GM18502 (cell line): ENCODE measurements around the gene KRT76.

Source experiments
- ATAC-seq: cut with Tn5 transposase; IDR thresholded peaks from one replicate; pipeline ENCODE4 v1.9.1; 2021; ENCODE audit warnings: mild to moderate bottlenecking; ENCODE audit not compliant: unreplicated experiment, poor library complexity

KRT76 gene

DNA sequence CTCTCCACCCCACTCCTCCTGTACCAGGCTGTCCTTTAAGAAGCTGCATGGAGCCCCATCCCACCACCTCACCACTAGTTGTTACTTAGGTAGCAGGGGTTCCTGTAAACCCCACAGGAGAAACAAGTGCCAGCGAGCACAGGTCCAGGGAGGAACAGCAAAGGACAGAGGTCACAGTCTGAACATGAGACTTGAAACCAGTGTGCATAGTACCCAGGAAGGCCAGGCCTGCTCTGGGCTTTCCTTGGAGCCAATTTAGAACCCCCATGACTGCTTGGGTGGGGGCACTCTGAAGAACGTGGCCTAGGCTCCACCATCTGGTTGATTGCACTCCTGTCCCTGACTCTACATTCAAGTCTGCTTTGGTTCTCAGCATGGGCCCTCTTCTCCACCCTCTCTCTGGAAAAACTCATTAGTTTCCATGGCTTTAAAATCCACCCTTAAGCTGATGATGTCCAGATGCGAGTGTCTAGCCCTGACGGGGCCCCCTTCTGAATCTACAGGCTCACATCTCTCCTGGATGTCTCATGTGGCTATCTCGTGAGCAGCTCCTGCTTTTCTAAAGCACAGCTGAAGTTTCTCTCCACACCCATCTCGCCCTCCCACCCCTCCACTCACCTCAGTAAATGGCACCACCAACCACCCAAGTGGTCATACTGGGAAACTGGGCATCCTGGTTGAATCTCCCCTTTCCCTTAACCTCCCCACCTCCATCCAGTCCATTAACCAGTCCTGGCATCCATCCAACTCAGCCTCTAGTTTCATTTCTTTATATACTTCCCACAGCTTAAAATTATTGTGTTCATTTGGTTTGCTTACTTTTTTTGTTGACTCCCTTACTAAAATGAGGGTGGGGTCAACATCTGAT, 10.4 kb upstream of the KRT76 start:
- no peak for ATAC-seq

DNA sequence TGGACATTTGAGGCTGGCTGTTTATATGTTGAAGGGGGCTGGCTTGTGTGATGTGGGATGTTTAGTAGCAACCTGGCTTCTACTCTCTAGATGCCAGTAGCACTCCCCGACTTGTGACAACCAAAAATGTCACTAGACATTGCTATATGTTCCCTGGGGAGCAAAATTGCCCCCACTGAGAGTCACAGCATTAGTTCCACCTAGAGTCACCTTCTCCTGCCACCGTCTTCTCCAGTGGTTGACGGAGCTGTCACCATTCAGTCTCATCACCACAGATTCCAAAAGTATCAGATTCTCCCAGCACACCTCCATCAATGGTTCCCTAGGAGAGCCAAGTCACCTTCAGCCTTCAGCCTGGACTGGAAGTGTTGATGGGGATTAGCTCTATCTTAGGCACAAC, 7.8 kb upstream of the KRT76 start:
- no peak for ATAC-seq

DNA sequence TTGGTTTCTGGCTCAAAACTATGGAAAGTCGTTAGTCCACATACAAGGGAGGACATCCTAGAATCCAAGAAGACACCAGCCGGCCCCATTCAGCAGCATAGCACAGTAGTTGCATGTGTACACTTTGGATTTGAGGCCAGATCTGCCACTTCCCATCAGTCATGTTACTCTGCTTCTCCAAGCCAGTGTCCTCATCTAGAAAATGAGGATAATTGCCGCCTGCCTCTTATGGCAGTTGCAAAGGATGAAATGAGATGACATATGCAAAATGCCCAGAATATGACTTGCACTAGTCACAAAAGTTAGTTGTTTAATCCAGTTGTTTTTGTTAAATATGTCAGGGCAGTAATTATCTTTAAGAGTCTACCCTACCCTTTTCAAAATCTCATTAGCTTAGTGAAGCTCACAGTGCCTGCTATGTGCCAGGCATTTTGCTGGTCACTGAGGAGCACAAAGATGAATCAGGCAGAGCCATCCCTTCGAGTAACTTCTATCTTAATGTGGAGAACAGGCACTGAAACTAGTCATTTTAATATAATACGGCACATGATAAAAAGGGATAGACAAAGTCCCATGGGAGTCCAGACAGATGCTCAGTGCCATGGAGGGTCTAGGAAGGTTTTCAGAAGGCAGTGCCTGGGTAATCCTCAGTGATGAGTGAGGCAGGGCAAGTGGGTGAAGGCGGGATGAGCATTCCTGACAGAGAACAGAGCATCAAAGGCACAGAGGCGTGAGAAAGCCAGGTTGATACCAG, 6.6 kb upstream of the KRT76 start:
- ATAC-seq = no peak

DNA sequence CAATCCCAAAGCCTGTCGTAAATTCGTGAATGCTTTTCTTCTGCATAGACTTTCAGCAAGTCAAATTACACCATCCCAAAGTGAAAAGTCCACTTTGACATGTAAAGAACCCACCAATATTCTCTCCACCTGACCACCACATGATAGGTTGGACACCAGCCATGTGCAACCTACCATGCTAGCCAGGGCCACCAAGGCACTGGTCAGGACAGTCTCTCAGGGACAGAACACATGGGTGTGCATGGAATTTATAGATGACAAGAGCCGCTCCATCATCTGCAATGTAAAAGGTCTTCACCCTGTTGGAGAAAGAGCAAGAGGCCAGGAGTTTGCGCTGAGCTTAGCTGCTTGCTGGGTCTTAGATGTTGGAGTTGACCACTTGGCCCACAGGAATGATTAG, 5.4 kb upstream of the KRT76 start:
- no peak for ATAC-seq

DNA sequence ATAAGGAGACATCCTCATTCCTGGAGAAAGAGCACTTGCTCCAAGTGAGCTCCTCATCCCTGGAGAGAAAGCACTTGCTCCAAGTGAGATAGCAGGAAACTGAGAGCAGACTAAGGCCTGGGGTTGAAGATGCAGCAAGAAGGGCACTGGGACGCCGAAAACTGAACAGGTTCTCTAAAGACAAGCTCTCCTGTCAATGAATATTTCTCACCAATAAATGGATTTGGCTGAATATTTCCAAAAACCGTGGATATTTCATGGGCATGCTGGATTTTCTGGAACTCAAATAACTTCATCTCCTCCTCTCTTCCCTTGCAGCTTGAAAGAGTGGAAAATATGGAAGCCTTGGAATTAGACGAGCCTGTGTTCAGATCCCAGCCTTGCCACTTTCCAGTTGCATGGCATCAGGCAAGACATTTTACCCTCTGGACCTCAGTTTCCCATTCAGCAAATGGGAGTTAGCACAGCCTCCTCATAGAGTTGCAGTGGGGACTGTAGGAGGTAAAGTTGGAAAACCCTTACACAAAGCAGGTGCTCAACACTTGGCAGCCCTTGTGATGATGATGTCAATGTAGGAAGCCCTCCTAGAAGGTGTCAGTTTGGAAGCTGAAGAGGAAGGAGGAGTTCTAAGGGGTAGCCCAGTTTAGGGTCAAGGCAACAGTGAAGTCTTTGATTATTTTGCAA, 4.4 kb upstream of the KRT76 start:
- ATAC-seq = no peak

DNA sequence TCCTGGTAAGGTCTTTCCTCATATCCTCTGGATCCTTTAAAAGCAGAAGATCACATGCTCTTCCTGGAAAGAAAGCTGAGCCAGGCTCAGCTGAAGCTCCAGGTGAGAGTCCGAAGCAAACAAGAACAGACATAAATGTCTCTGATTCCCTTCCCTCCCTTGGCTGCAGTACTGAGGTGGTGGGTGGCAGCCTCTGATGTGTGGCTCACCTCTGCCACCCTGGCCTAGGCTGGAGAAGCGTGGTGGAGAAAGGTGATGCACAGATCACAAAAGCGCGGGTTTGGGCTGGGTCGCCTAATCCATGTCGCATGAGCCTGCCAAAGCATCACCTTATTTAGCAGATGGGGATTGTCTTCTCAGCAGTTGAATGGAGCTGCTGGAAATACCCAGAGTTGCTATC, 2.8 kb upstream of the KRT76 start:
- ATAC-seq = no peak

DNA sequence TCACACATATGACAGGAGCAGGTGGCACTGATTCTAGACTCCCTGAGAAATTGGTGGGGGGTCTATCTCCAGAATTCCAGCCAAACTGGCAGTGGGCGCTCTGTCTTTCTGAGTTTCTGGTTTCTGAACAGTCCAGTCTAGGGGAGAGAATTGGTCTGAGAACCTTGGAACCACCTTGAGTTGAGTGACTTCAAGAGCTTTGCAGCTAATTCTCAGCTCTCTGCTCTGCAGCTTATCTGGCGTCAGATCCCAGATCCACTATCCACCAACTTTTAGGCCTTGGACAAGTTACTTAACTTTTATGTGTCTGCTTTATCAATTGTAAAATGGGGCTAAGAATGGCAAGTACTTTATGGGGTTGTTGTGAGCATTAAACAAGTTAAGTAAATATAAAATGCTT, 1.7 kb upstream of the KRT76 start:
- ATAC-seq = no peak

DNA sequence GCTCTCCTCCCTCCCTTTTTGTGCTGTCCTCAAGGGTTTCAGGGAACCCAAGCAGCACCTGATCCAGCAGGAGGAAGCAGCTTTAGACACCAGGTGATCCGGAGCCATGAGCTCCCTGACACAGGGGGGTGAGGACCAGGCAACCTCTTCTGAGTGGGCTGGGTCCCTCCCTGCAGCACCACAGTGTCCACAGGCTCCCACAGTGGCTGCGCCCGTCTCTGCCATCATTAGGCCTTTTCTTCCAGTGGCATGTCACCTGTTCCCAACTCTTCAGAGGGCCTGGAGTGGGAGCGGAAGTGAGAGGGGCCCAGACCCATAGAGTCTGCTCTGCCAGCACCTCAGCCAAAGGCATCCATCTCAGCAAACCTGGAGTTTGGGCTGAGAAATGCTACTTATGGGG, 421 bp upstream of the KRT76 start:
- no peak for ATAC-seq

DNA sequence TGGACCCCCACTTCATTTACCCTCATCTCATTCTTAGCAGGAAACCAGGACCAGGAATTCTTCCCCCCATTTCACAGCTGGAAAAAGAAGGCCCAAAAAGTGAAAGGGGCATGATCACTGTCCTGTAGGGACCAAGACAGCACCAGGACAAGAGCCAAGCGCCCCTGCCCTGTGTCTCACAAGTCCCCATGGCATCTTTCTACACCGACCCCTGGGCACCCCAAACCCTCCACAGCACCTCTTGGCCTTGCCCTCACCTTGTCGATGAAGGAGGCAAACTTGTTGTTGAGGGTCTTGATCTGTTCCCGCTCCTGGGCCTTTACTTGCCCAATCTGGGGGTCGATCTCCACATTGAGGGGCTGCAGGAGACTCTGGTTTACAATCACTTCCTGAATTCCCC, 710 bp downstream of the KRT76 start:
- no peak for ATAC-seq

DNA sequence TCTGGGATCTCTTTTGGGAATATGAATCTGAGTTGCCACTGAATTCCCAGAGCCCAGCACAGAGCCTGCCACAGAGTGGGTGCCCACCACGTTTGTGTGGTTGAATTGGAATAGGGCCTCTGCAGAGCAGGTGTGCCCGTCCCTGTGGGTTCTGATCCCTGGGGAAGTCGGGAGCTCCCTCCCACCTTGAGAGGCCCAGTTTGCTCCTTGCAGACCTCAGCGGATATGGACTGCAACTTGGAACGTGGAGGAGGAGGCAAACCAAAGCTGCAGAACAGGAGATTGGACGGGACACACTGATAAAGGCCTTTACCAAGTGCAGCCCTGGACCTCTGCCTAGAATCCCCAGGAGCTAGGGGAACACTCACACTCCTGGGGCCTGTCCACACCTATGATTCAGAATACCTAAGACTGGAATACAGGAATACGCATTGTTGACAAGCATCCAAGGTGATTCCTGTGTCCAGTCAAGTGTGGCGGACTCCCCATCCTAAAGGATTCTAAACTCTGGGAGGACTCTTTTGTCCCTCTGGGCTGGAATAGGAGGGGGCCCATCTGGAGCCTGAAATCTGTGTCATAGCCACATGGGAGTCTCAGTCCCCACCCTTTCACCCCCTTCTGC, 2.4 kb downstream of the KRT76 start:
- no peak for ATAC-seq

DNA sequence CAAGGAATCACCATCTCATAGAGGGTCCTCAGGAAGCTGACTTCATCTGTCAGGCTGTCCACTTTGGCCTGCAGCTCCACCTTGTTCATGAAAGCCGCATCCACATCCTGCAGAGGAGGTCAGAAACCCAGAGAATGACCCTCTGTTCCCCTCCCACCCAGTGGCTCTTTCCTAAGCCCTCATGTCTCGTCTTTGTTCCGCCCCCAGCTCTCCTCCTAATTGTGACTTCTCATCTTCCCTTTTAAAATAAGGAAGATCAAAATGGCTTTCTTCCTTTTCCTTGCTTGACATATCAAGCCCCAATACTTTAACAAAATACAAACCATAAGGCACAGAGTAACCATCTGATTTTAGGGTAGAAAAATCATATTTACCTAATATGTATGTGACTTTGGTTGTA, 4.4 kb downstream of the KRT76 start:
- ATAC-seq = no peak

DNA sequence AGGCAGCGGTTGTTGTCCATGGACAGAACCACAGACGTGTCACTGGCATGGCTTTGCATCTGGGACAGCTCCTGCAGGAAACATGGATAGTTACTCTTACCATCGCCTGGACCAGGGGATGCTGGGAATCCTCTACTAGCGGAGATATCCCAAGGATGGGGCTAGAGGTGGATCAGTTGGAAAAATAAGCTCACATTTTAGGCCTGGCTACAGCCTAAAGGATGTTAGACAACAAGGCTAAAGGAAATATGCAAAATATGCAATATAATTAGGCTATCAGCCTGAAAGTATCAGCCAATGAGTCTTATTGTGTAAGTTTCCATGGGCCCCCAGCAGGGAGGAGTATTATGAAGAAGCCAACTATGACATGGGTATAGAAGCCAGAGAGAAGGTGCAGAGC, 5.0 kb downstream of the KRT76 start:
- no peak for ATAC-seq

DNA sequence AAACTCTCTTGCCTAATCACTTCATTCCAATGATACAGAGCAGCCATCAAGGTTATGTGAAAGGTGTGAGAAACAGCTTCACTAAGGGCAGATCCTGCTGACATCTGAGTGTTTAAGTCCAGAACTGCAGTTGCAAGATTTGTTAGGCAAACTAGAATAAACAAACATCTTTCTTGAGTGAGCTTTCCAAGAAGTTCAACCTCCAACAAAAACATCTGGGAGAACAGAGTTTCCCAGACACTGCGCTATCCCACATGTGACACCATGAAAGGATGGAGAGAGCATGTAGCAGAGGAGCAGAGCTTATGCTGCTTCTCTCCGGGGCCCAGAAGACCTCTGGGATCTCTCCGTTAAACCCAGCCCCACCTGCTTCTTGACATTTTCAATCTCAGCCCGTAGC, 5.6 kb downstream of the KRT76 start:
- ATAC-seq = no peak

DNA sequence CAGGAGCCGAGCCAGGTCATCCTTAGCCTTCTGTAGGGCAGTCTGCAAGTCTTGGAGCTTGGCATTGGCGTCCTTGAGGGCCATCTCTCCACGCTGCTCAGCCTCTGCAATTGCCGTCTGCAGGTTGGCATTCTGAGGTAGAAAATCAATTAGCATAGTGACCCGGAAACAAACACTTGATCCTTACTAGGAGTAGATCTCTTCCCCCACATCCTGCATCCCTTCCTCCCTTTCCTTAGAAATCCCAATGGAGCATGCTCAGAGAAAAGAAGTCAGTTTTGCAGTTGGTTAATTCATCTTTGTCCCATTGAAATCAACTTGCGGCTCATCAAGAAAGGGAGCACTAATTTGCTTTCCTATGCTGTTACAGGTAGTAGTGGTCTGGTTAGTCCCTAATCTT, 6.1 kb downstream of the KRT76 start:
- ATAC-seq = no peak

DNA sequence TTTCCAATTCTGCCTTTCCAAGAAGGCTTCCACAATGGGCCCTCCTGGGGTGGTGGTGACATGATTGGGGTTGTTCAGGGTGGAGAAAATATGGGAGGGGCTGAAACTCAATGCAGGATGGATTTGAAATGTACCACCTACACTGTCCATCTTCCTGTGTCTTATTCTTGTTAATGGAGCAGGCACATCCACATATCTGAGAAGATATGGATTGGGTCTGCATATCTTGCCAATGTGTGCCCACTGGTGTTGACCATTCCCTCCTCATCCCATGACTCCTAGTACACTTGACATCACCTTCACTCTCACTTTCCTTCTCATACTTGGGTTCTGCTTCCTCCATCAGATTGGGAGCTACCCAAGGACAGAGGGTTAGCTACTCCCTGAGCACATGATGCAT, 7.2 kb downstream of the KRT76 start:
- no peak for ATAC-seq

DNA sequence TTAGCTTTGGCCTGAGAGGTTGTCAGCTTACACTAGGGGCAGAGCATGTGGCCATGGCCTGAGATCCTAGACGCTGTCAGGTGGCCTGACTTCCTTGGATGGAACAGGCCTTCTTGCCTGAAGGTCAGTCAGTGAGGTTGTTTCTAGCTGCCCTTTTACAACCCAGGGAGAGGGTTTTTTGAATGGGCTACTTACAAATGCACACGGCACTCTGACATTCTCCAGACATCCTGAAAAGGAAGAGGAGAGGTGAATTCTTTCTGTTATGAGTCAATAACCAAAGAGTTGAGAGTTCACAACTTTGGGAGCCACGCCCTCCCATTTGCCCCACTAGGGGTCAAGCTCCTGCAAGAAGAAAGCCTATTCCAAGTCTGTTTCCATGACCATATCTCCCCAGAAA, 7.8 kb downstream of the KRT76 start:
- ATAC-seq = no peak

DNA sequence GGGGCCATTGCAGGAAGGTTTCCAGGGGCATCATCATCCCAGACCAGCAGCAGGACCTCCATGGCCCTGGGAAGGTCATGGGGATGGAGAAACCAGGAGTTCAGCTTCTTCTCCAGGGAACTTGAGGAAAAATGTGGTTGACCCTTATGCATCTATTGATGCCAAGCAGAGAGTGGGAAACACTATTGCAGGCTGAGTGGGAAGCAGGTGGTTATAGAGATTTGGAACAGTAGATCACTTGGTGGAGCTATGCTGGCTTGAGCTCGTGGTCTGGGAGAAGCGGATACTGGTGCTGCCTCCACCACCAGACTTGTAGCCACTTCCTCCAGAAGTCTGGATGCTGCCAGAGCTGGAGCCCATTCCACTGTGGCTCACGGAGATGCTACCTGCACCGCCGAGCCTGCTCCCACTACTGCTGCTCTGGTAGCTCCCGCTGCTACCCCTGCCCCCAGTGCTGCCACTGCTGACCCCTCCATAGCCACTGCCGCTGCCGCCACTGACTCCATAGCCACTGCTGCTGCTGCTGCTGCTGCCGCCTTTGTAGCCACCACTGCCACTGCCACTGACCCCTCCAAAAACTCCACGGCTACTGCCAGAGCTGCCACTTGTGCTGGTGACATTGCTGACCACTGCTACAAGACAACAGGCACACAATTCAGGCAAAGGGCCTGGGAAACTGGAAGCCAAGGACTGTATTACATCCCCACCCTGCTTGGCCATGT, 8.5 kb downstream of the KRT76 start:
- ATAC-seq = no peak

DNA sequence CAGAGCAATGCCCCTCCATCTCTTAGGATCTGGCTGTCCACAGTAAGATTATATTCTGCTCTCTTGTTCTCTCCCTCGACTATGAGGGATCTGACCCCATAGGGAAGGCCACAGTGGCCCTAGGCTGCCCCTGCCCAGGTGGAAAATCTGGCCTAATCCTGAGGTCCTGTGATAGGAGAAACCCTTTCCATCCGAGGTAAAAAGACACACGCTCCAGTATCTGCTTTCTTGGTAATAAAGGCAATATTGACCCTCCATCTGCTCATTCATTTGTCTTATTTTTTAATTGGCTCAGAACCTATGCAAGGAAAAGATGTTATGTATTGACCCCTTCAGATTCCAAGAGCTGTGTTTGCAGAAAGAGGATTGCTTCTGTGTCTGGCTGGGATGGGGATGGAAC, 9.7 kb downstream of the KRT76 start:
- ATAC-seq = no peak

DNA sequence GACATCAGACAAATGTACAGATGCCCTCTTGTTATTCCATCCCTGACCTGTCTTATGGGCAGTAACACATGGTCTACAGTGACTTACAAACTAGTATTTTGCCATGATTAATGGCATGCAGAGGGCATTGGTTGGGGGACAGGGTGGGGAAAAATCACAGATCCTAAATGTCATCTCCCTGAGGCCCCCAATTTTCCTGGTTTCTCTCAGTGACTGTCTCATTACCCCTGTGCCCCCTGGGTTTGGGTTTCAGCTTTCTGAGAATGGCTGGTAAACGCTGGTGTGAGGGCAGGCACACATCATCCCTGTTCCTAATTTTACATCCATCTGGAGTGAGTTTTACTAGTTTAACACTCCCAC, 10.1 kb downstream of the KRT76 start:
- ATAC-seq = no peak

DNA sequence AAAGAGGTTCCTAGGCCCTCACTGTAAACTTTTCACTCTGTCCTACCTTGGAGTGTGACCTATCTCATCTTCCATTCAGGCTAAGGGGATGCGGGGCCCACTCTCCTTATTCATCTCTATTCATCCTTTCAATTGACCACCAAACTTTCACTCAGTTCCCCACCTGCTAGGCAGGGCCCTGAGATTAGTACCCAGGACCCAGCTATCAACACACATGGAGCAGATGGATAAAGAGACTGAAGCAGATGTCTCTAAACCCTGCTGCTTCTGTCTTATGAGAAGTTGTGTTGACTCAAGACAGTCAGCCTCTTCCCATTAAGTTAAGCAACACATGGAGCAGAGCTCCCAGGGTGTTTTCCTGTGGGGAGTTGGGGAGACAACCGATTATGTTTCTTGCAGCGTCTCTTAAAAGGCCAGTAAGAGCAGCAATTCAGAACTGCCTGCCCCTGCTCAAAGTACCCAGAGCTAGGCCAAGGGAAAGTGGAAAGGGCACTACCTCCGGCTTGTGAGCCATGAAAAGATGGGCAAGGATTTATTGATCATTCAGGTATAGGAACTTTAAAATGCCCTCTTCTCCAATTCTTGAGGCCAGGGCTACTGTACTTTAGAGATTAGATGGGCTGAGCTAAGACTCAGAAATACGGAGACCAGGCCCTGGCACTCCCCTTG, 10.7 kb downstream of the KRT76 start:
- ATAC-seq = no peak
